NCI-H2029 treated with DMSO at 0.1 percent for 48 hours (cell line): ENCODE results near the gene TMEM33.

ENCODE experiments used
- DNase-seq: peaks from one replicate; lab custom pipeline; 2025; lab: John Stamatoyannopoulos, UW

The TMEM33 gene

GRCh38 chr4:41939016-41939626 is 3.9 kb downstream of the TMEM33 start:
- no peak for DNase-seq

GRCh38 chr4:41940834-41941233 is 5.6 kb downstream of the TMEM33 start:
- DNase-seq = no peak

DNA sequence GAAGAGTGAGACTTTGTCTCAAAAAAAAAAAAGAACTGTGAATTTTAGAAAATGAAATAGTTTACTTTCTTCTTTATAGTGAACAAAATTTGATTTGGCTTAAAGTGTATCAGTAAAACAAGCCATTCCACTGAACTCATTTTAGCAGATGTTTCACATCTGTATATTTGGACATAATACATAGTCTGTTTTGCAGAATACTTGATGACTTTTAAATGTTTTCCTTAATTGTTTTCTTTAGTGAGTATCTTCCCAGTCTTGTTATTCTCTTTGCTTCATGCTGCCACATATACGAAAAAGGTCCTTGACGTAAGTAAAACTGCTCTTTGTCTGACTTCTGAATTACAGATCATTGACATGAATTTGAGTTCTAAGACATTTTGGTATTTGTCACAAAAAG is 8.3 kb downstream of the TMEM33 start:
- no peak for DNase-seq

DNA sequence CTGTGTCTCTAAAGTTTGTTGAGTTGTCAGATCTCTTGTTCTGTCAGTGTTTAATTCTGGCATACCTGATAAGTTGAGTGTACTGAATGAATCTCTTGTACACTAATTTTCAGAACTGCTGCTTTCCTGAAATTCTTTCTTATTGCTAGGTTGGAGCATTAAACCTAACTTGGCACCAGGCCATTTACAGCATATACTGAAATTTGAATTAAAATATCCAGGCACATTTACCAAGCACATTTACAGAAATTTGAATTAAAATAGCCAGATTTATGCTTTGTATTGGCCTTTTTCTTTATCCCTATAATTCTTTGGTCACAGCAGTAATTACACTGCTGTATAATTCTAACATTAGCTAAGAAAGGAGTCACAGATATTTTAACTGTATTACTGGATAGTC is 8.9 kb downstream of the TMEM33 start:
- DNase-seq = no peak

GRCh38 chr4:41949531-41949930 is 14.3 kb downstream of the TMEM33 start:
- no peak for DNase-seq

- peak; percentile 5 for DNase-seq
Observed at GRCh38 chr4:41957634-41958033, 22.4 kb downstream of the TMEM33 start.

DNA sequence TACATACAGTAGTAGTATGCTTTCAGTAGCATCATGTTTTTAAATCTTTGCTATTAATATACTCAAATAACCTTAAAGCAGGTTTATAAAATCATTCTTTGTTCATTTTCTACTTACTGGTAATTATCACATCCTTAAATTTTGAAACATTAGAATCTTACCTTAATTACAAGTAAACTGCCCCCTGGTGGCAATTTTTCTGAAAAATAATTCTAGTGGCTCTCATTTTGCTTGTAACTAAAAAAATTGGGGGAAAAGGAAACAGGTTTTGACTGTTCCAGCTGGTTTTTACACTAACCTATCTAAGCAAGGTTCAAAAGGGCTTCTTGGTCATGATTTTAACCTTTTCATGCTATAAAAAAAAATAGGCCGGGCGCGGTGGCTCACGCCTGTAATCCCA is 27.9 kb downstream of the TMEM33 start:
- no peak for DNase-seq

DNA sequence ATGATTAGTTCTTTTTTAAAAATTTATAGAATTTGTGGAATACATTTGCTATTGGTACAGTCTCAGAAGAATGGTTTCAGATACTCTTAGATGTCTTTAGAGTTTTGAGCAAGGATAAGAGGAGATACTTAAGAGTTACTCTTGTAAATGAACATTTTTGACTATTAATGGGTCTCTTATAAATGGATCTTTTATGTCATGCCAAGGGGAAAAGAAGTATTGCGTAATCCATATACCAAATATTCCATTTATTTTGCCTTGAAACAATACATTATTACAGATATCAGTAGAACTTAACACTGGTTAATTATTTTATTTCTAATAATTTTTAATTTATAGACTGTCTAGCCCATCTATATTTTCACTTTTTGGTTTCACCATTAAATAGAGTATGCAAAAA is 29.2 kb downstream of the TMEM33 start:
- DNase-seq = no peak

GRCh38 chr4:41967392-41967791 is 32.2 kb downstream of the TMEM33 start:
- DNase-seq = no peak

DNA sequence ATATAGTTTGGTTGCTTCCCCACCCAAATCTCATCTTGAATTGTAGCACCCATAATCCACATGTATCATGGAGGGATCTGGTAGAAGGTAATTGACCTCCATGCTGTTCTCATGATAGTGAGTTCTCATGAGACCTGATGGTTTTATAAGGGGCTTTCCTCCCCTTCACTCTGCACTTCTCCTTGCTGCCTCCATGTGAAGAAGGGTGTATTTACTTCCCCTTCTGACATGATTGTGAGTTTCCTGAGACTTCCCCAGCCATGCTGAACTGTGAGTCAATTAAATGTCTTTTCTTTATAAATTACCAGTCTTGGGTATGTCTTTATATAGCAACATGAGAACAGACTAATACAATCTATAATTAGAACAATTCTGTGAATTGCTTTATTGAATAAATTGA is 34.4 kb downstream of the TMEM33 start:
- no peak for DNase-seq

DNA sequence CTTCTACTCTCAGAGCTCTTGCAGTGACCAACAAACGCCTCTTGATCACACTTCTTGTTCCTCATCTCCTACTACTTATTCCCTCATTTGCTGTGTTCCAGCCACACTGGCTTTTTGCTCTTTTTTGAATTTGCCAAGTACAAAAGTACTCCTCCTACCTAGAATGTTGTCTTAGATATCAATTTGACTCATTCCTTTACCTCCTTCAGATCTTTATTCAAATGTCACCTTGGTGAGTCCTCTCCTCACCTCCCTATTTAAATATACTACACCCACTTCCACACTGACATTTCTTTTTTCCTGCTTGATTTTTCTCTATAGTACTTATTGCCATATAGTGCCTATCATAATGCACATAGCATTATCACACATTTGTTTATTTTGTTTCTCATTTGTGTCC is 40.1 kb downstream of the TMEM33 start:
- no peak for DNase-seq

DNA sequence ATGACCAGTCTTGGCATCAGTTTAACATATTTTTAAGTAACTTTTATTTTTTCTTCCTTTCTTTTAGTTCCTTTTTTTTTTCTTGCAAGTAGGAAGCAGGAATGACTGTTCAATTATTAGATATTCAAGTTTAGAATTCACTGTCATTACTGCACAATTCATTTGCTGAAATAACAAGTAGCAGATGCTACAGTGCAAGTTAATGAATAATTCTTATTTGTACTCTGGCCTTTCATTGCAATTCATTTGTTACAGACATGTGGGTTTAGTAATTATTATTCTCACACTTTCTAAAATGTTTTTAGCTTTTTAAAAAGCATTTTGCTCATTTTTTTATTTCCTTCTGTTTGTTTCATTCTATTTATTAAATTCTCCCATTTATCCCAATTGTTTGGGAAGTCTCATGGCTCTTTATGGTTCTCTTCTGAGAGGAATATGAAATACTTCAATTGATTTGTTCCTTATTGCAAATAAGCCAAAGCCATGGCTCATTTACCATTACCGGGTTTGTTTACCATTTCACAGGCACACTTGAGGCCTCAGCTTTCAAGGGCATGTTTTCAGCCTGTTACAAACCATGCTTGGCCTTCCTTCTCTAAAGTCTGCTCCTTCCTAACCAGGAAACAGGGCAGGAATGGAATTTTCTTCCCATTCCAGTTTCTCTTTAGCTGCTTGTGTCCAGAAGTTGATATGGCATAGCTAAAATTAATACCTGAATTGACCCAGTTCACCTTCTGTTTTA is 41.7 kb downstream of the TMEM33 start:
- peak; percentile 16 for DNase-seq

DNA sequence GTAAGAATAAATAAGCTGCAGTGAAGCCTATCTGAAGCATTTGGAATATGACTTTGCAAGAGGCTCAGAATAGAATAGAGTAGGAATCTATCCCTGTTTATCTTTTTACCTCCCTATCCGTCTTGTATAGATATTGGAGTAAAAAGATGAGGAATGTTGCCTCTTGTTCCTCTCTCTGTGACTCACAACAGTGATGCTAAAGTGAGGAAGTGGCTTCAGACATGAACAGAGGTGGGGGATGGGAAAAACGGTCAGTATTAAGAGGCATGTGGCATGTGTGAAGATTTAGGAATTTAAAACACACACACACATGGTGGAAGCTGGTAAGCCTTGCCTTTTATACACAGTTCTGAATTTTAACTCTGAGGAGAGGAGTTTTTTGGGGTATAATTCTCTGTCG is 42.5 kb downstream of the TMEM33 start:
- no peak for DNase-seq

DNA sequence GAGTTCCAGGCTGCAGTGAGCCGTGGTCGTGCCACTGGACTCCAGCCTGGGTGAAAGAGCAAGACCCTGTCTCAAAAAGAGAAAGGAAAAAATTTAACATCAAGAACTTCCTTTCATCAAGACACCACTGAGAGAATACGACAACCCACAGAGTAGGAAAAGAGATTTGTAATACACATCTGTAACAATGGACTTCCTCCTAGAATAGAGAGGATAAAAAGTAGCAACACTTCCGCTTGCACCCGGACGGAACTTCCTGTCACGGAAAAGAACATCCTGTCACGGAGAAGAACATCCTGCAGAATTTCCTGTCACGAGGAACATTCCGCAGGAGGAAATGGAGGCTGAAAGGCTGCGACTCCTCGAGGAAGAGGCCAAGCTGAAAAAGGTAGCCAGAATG is 46.2 kb downstream of the TMEM33 start, which contains the start of gene DCAF4L1:
Gene DCAF4L1, plus strand, starts transcription at position 301 of the 400 bp plus-strand sequence. Its CDS starts 37 bp downstream, at position 338.
- DNase-seq = no peak

GRCh38 chr4:41982716-41983115 is 47.5 kb downstream of the TMEM33 start:
- DNase-seq = no peak

- no peak for DNase-seq
Observed at GRCh38 chr4:41985151-41985550, 49.9 kb downstream of the TMEM33 start.

- DNase-seq = no peak
Observed at GRCh38 chr4:41989994-41990364, 54.8 kb downstream of the TMEM33 start.

- DNase-seq = peak; percentile 69
Observed at GRCh38 chr4:41990365-41991111, 55.3 kb downstream of the TMEM33 start, which contains the start of gene SLC30A9. Gene SLC30A9, plus strand, starts transcription at chr4:41990530. Its CDS starts 122 bp downstream, at chr4:41990652.

DNA sequence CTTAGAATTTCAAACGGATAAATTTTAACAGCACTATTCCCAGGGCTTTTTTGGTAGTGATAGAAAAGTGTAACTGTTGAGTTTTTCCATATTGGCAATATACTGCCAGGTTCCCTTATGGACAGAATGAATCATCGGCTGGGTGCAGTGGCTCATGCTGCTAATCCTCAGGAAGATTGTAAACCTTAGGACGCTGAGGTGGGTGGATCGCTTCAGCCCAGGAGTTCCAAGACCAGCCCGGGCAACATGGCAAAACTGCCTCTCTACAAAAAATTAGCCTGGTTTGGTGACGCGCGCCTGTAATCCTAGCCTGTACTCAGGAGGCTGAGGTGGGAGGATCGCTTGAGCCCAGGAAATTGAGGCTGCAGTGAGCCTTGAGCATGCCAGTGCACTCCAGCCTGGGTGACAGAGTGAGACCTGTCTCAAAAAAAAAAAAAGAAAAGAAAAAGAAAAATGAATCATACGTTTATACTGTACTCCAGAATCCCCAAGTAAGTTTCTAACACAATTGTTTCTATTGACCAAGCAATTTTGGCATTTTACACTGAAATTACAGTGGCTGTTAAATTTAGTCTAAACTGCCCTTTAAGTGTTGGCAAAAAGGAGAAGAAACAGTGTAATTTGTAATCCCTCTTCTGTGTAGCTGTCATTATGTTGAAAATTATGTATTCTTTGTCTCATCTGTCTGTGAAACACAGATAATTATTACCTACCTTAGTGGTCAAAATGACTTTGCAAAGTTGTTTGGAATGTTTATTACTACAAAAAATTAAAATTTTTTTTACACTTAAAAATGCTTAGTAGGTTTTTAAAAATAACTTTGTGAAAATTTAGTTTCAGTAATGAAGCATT is 56.9 kb downstream of the TMEM33 start:
- DNase-seq = no peak

DNA sequence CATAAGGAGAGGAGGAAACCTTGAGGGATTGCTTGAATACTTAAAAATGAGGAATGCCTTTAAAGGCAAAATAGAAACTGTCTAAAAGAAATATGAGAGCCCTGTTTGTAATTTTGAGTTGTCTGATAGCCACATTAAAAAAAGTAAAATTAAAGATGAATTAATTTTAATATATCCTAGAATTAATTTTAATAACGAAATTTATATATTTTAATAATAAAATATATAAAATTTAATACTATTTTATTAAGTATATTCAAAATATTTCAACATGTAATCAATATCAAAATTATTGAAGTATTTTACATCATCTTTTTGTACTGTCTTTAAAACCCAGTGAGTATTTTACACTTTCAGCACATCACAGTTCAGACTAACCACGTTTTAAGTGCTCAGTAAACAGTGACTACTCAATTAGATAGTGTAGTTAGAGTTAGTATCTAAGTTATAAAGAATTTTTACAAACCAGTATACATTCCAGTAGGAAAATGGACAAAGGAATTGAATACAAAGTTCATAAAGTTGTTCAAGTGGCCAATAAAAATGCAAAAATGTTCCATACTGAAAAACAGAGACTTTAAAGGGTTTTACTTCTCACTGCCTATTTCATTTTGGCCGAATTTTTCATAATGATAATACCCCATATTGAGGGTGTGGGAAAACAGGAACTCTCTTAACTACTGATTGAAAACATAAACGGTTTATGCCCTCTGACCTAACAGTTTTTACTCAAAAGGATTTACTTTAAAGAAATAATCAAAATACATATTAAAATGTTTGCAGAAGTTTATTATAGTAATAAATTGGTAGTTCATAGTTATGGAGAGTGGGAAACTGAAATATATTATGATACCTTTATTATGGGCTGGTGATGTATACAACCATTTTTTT is 58.0 kb downstream of the TMEM33 start:
- DNase-seq = no peak

GRCh38 chr4:41994461-41994985 is 59.3 kb downstream of the TMEM33 start:
- no peak for DNase-seq
